AG04450 (cell line): Measurements from ENCODE around the gene STAB2. TPM values are rescaled to one million over a fixed set of nuclear protein-coding genes. Genes with fewer than 3 reads are reported as not detected.

Experiments used
- CTCF ChIA-PET: fragments of 300-600, 350-600 bp; formaldehyde crosslinking; extraction: SDS; loops from one replicate; lab custom pipeline; 2022; ENCODE audit warnings: antibody characterized with exemption, inconsistent platforms; lab: Charles Lee
- POLR2A ChIA-PET: fragments of 350-600 bp; formaldehyde crosslinking; extraction: SDS; loops from one replicate; lab custom pipeline; 2021; ENCODE audit warnings: antibody characterized with exemption, inconsistent platforms; lab: Yijun Ruan, JAX
- DNase-seq: peaks from one replicate; pipeline ENCODE4 v3.0.0-alpha.2; 2011; ENCODE audit warnings: low read depth, low spot score
- H3K27ac ChIP-seq: one replicate; pipeline ENCODE4 v1.5.1; 2012; ENCODE audit warnings: low read depth, low read length, control low read depth
- H3K27me3 ChIP-seq: one replicate; pipeline ENCODE4 v1.6.0; 2012; ENCODE audit warnings: low read length; ENCODE audit not compliant: control insufficient read depth, insufficient read depth
- H3K4me3 ChIP-seq: 2 replicates; pipeline ENCODE4 v1.5.1; 2011; ENCODE audit warnings: mild to moderate bottlenecking, low read depth, low read length, control low read depth
- H3K9me3 ChIP-seq: 2 replicates; pipeline ENCODE4 v1.5.1; 2012; ENCODE audit warnings: low read length; ENCODE audit not compliant: control insufficient read depth, insufficient read depth
- CTCF ChIP-seq: IDR thresholded peaks from 2 replicates; pipeline ENCODE4 v1.5.1; 2011; ENCODE audit warnings: low read depth, low read length, control low read depth, inconsistent platforms
- polyA plus RNA-seq: library from polyadenylated mRNA; depleted of rRNA; stranded (reverse); fragments of >200 nt; gene quantifications from 2 replicates; pipeline ENCODE4 v1.2.3, GENCODE V29; 2011

The STAB2 gene
- polyA plus RNA-seq, 1 experiment, result not detected

- CTCF ChIA-PET, result no interaction called here
- Histone ChIP-seq H3K9me3 (no peaks in the 10 kb centered on the region), H3K27me3 (no peaks in the 10 kb centered on the region), H3K27ac (no peak overlapping the region), H3K4me3 (no peak overlapping the region)
- DNase-seq, result no peak
- POLR2A ChIA-PET, result no interaction called here
- no peak for TF ChIP-seq CTCF
Observed at GRCh38 chr12:103580026-103580425, 7.0 kb upstream of the STAB2 start.

GRCh38 chr12:103583008-103583407, 4.1 kb upstream of the STAB2 start:
- no peak overlapping the region for H3K27ac ChIP-seq
- DNase-seq, result no peak
- no peak overlapping the region for H3K4me3 ChIP-seq
- H3K27me3 ChIP-seq, result peaks cover 3% of the 10 kb centered on the region
- no peaks in the 10 kb centered on the region for H3K9me3 ChIP-seq
- POLR2A ChIA-PET, result no interaction called here
- CTCF ChIA-PET, result interaction anchor here (1.6 kb wide), 1 partner anchor 8 kb away, joined by 4 read pairs; no protein-coding TSS in a partner anchor
- no peak for TF ChIP-seq CTCF

- POLR2A ChIA-PET, result no interaction called here
Observed at GRCh38 chr12:103586132-103586531, 941 bp upstream of the STAB2 start.

GRCh38 chr12:103588680-103589079, 1.6 kb downstream of the STAB2 start:
- Histone ChIP-seq H3K4me3 (no peak overlapping the region), H3K9me3 (no peaks in the 10 kb centered on the region), H3K27me3 (peaks cover 3% of the 10 kb centered on the region), H3K27ac (no peak overlapping the region)
- ChIA-PET CTCF (interaction anchor here (1.0 kb wide), 1 partner anchor 40 kb away, joined by 5 read pairs; no protein-coding TSS in a partner anchor), POLR2A (no interaction called here)
- no peak for DNase-seq
- TF ChIP-seq CTCF, result no peak

More at GRCh38 chr12:103586132-103586531, 941 bp upstream of the STAB2 start:
- no peak for TF ChIP-seq CTCF
- no peak for DNase-seq
- H3K4me3 ChIP-seq, result no peak overlapping the region
- H3K9me3 ChIP-seq, result no peaks in the 10 kb centered on the region
- H3K27ac ChIP-seq, result no peak overlapping the region
- CTCF ChIA-PET, result interaction anchor here (1.5 to 1.6 kb wide), 2 partner anchors 16 to 284 kb away, joined by 4 to 6 read pairs; no protein-coding TSS in a partner anchor
- H3K27me3 ChIP-seq, result peaks cover 3% of the 10 kb centered on the region

GRCh38 chr12:103589517-103589916, 2.4 kb downstream of the STAB2 start:
- no peak for TF ChIP-seq CTCF
- Histone ChIP-seq H3K9me3 (no peaks in the 10 kb centered on the region), H3K27me3 (peaks cover 3% of the 10 kb centered on the region), H3K27ac (no peak overlapping the region), H3K4me3 (no peak overlapping the region)
- no peak for DNase-seq
- ChIA-PET POLR2A (no interaction called here), CTCF (no interaction called here)
